IgD-negative memory B cell (primary cell): ENCODE results near the gene LDLRAP1. TPM values are rescaled to one million over a fixed set of nuclear protein-coding genes. Genes with fewer than 3 reads are reported as not detected.
"Not testable (repeated sequence)": the region's sequence is repeated elsewhere in the genome, so short reads cannot be mapped to it uniquely, and the experiment has no call there.

ENCODE experiments used
- H3K27ac Mint-ChIP-seq, 3 donors: one replicate each; pipeline ENCODE4 v1.8.0; 2020 to 2022; ENCODE audit warnings: mild to moderate bottlenecking in 3 of 3, mixed read lengths in 3 of 3, moderate library complexity in 1 of 3
- H3K27me3 Mint-ChIP-seq: one replicate; pipeline ENCODE4 v1.8.0; 2021; ENCODE audit warnings: mixed read lengths
- H3K36me3 Mint-ChIP-seq: one replicate; pipeline ENCODE4 v1.8.0; 2020; ENCODE audit warnings: mild to moderate bottlenecking, mixed read lengths
- H3K4me1 Mint-ChIP-seq, 3 donors: one replicate each; pipeline ENCODE4 v1.8.0; 2020 to 2022; ENCODE audit warnings: mixed read lengths in 3 of 3, mild to moderate bottlenecking in 1 of 3
- H3K4me3 Mint-ChIP-seq, 4 donors: one replicate each; pipeline ENCODE4 v1.8.0; 2020 to 2022; ENCODE audit warnings: mild to moderate bottlenecking in 4 of 4, mixed read lengths in 4 of 4, moderate library complexity in 3 of 4
- H3K9me3 Mint-ChIP-seq, 3 donors: one replicate each; pipeline ENCODE4 v1.8.0; 2020 to 2021; ENCODE audit warnings: mixed read lengths in 3 of 3, mild to moderate bottlenecking in 1 of 3
- polyA plus RNA-seq: library from polyadenylated mRNA; unstranded; fragments of 300-500 nt; fragmentation: Illumina TruSeq; gene quantifications from one replicate; pipeline ENCODE4 v1.2.3, GENCODE V29; 2021

The LDLRAP1 gene, protein sequence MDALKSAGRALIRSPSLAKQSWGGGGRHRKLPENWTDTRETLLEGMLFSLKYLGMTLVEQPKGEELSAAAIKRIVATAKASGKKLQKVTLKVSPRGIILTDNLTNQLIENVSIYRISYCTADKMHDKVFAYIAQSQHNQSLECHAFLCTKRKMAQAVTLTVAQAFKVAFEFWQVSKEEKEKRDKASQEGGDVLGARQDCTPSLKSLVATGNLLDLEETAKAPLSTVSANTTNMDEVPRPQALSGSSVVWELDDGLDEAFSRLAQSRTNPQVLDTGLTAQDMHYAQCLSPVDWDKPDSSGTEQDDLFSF
- polyA plus RNA-seq = 60.5 TPM

DNA sequence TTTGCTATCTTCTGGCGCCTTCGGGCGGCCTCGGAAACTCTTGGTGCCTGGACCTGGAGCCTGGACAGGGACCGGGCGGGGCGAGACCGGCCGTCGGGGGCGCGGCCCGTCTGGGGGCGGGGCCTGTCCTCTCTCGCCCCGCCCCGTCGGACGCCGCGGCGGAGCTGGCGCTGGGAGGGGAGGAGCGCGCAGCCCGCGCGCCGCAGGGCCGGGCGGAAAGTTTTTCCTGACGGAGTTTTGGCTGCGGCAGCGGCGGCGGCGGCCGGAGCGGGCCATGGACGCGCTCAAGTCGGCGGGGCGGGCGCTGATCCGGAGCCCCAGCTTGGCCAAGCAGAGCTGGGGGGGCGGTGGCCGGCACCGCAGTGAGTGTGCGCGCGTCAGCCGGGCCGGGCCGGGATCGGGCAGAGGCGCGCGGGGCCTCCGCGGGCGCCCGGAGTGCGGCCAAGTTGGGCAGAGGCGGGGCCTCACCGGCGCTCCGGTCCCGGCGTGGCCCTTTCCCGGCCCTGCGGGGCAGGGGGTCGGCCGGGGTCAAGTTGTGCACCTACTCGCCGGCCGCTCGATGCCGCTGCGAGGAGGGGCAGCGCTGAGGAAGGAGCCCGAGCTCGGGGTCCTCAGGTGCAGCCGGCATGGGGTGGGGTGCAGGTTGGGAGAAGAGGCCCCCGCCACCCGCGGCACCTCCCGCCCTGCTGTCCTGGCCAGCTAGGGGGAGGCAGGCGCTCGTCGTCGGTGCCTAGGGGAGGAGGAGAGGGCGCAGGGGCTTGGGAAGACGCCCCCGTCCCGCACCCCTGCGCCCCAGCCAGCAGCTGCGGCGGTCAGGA is at the start of gene LDLRAP1:
Gene LDLRAP1, plus strand, starts transcription at position 182 of the 818 bp plus-strand sequence. Its CDS starts 93 bp downstream, at position 275.
- peaks cover 10 to 30% (median 18%) of the 10 kb centered on the region in 3 donors for H3K4me1 Mint-ChIP-seq
- H3K36me3 Mint-ChIP-seq = no peaks in the 10 kb centered on the region
- no peaks in the 10 kb centered on the region for H3K27me3 Mint-ChIP-seq
- H3K27ac Mint-ChIP-seq = peak within 1 kb of the TSS; percentile 39 to 83 (median 49)
- H3K4me3 Mint-ChIP-seq = peak within 1 kb of the TSS; percentile 75 to 92 (median 87)
- no peaks in the 10 kb centered on the region for H3K9me3 Mint-ChIP-seq

DNA sequence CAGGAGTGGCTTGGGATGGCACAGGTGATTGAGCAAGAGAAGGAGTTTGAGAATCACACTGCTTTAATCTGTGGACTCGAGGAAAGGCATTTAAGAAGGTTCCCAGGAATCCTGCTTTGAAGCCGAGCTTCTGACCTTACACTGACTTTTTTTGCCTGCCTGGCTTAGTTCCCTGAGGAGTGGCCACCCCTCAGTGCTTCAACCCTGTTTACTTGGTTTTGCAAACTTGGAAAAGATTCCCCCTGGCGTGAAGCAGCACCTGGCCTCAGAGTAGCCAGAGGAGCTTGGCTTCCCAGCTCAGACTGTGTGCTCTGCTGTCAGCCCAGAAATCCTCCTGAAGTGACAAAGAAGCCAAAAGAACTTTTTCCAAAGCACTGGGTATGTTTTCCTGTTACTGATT is 48.5 kb upstream of the LDLRAP1 start:
- Mint-ChIP-seq H3K9me3 (no peaks in the 10 kb centered on the region), H3K27me3 (no peaks in the 10 kb centered on the region), H3K4me1 (no peaks in the 10 kb centered on the region), H3K4me3 (no peak overlapping the region), H3K36me3 (peaks cover 6% of the 10 kb centered on the region), H3K27ac (no peak overlapping the region)

DNA sequence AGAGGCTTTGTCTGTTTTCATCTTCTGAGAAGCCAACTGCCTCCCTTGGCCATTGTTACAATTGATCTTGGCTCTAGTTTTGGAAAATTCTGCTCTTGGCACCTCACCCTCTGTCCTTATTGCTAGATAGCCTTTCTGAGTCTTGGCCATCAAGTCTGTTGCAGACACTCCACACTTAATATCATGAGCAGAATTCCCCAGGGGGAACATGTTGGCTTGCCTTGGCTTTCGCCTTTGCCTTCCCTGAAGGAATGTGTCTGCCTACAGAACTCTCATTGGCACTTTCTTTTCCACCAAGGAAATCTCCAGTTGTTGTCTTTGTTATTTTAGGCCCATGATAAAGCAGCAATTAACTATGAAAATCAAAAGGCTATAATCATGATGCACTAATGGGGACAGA is 42.7 kb upstream of the LDLRAP1 start:
- Mint-ChIP-seq H3K27me3 (no peaks in the 10 kb centered on the region), H3K4me3 (no peak overlapping the region), H3K4me1 (peaks cover 0 to 2% (median 0%) of the 10 kb centered on the region in 3 donors), H3K36me3 (peaks cover 3% of the 10 kb centered on the region), H3K27ac (no peak overlapping the region), H3K9me3 (no peaks in the 10 kb centered on the region)

DNA sequence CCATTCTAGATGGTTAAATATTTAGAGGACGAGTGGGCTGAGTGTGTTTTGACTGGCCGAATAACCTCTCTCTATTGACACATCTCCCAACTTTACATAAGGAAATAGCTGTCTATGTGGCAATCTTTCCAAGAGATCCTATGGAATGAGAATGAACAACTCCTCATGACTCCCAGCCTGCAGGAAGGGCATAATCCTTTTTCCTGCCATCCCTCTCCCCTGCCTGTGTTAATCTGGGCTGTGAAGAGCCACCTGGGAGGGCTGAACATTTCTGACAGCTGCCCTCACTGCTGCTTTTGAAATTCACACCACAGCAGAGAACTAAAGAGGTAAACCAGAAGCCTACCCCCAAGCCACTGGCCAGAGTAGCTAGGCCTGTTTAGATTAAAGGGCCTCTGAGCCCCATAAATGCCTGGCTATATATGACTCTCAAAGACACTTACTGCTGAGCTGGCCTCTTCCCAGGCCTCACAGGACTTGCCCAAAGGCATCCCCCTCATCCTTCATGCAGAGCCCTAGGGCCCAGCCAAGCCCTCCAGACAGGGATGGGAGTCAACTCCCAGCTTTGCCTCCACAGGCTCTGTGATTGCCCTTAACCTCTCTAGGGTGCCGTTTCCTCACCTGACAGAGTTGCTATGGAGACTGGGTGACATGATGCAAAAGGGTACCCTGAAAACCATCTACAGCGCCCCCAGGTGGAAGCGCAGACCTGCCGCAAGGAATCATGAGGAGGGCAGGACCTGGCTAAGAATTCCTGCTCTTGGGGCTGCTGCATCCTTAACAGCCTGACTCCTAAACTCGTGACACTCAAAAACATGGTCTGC is 42.0 kb upstream of the LDLRAP1 start:
- Mint-ChIP-seq H3K27ac (no peak overlapping the region), H3K27me3 (no peaks in the 10 kb centered on the region), H3K9me3 (no peaks in the 10 kb centered on the region), H3K36me3 (peaks cover 3% of the 10 kb centered on the region), H3K4me1 (peaks cover 0 to 2% (median 2%) of the 10 kb centered on the region in 3 donors), H3K4me3 (no peak overlapping the region)

DNA sequence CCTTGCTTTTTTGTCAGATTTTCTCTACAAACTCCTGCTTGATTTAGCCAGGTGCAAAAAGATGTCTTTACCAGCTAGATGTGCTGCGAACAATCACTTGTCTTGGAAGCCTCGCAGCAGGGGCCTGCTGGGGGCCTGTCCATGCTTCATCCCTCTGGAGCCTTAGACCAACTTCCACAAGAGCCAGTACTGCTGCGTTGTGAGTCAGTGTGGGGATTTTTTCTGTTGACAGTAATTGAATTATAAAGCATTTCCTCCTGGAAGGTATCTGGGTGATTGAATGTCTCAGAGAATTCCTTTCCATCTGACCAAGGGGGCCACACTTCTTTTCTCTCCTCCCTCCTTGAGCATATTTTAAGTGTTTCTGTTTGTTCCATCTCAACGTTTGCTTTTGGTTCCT is 40.4 kb upstream of the LDLRAP1 start:
- H3K27ac Mint-ChIP-seq = no peak overlapping the region
- H3K27me3 Mint-ChIP-seq = no peaks in the 10 kb centered on the region
- peaks cover 0 to 2% (median 2%) of the 10 kb centered on the region in 3 donors for H3K4me1 Mint-ChIP-seq
- H3K36me3 Mint-ChIP-seq = peaks cover 3% of the 10 kb centered on the region
- no peaks in the 10 kb centered on the region for H3K9me3 Mint-ChIP-seq
- H3K4me3 Mint-ChIP-seq = no peak overlapping the region

DNA sequence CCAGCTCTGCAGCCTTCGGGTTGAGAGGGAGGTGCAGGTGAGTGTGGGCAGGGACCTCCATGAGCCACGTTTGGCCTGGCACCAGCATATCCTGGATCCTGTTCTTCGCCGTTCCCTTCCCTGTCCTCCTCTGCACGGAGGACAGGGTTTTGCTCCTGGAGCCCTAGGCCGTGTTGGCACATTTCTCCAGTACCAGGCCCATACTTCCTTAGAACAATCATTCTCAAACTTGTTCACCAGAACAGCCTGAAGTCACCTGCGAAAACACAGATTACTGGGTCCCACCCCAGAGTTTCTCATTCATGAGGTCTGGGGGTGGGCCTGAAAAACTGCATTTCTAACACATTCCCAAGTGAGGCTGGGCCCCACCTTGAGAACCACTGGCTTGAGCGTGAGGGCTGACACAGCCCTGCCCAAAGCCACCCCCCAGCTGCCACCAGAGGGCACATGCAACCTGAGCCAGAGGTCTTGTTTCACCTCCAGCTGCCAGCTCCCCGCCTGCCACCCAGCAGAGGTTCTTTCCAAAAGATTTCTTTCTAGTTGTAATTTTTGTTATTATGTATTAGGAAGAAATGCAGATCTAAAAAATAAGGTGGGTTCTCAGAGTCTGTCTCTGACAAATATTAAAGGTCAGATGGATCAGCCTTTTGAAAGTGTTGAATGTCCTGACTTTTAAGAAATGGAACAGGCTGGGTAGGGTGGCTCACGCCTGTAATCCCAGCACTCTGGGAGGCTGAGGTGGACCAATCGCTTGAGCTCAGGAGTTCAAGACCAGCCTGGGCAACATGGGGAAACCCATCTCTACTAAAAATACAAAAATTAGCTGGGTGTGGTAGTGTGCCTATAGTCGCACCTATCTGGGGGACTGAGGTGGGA is 39.6 kb upstream of the LDLRAP1 start:
- H3K4me3 Mint-ChIP-seq = no peak overlapping the region
- H3K27me3 Mint-ChIP-seq = peaks cover 2% of the 10 kb centered on the region
- peaks cover 0 to 2% (median 2%) of the 10 kb centered on the region in 3 donors for H3K4me1 Mint-ChIP-seq
- no peaks in the 10 kb centered on the region for H3K9me3 Mint-ChIP-seq
- no peak overlapping the region for H3K27ac Mint-ChIP-seq
- peaks cover 3% of the 10 kb centered on the region for H3K36me3 Mint-ChIP-seq

DNA sequence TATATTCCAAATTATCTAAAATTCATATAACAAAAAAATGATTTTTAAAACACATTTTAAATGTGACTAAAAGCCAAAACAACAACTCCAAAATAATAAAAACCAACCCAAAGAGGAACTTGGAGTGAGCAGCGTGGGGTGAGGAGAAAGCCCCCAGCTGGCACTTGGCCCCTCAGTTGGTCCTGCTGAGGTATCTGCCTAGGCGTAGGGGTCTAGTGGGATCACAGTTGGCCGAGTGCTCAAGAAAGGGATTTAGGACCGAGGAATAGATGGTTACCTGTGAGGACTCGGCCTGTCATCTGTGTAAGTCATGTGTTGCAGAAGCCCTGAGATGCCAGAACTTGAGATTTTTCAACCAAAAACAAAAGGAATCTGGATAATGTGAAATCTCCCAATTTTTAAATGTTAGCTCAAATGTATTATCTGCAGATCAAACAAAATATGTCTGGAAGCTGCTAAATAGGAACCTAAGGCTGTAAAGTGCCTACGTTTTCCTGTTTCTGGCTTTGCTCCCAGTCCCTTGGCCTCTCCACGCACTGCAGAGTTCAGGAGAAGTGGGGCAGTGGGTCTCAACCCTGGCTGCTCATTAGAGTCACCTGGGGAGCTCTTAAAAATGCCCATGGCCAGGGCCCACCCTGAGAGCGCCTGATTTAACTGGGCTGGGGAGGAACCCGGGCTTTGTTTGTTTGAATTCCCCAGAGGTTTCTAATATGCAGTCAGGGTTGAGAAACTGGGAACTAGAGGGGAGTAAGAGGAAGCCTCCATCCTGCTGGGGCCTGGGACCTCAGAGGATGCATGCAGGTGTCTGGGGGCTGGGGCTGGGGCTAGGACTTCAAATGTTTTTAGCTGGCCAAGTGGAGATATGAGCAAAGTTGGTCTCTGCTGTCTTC is 38.5 kb upstream of the LDLRAP1 start:
- Mint-ChIP-seq H3K27me3 (peaks cover 2% of the 10 kb centered on the region), H3K4me3 (no peak overlapping the region)

DNA sequence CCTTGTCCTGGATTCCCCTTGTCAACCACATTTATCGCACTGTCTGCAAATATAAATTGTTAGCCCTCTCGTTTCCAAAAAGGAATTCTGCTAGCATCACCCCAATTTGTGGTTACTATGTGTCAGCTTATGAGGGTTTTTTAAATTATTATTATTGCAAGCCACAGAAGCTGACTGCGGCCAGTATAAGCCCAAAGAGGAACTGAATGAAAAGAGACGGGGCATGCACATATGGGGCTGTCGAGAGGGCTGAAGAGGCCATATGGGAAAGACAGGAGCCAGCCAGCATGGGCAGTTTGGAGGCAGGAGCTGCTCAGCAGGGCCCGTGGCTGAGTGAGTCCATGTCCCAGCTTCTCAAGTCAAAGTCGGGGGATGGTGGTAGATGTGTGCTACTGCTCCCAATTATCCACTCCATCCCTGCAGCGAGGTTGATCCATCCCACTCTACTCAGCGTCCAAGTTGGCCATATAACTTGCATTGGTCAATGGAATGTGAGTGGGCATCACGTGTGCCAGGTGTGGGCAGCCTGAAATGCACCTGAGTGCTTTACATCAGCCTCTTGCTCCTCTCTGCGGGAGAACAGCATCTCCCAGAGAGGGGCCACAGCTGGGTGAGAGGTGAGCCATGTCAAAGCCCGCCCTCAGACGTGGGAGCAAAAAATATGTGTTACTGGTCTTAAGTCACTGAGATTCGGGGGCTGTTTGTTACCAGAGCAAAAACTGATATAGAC is 37.6 kb upstream of the LDLRAP1 start:
- Mint-ChIP-seq H3K4me1 (peaks cover 0 to 2% (median 2%) of the 10 kb centered on the region in 3 donors), H3K4me3 (no peak overlapping the region), H3K9me3 (no peaks in the 10 kb centered on the region), H3K36me3 (peaks cover 2% of the 10 kb centered on the region), H3K27me3 (peaks cover 2% of the 10 kb centered on the region), H3K27ac (no peak overlapping the region)

More for the DNA sequence above, 38.5 kb upstream of the LDLRAP1 start:
- Mint-ChIP-seq H3K4me1 (peaks cover 0 to 2% (median 2%) of the 10 kb centered on the region in 3 donors), H3K36me3 (peaks cover 3% of the 10 kb centered on the region), H3K27ac (no peak overlapping the region), H3K9me3 (no peaks in the 10 kb centered on the region)

DNA sequence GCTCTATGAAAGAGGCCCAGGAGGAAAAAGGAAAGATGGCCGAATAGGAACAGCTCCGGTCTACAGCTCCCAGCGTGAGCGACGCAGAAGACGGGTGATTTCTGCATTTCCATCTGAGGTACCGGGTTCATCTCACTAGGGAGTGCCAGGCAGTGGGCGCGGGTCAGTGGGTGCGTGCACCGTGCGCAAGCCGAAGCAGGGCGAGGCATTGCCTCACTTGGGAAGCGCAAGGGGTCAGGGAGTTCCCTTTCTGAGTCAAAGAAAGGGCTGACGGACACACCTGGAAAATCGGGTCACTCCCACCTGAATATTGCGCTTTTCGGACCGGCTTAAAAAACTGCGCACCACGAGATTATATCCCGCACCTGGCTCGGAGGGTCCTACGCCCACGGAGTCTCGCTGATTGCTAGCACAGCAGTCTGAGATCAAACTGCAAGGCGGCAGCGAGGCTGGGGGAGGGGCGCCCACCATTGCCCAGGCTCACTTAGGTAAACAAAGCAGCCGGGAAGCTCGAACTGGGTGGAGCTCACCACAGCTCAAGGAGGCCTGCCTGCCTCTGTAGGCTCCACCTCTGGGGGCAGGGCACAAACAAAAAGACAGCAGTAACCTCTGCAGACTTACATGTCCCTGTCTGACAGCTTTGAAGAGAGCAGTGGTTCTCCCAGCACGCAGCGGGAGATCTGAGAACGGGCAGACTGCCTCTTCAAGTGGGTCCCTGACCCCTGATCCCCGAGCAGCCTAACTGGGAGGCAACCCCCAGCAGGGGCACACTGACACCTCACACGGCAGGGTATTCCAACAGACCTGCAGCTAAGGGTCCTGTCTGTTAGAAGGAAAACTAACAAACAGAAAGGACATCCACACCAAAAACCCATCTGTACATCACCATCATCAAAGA is 36.6 kb upstream of the LDLRAP1 start:
- H3K4me1 Mint-ChIP-seq, H3K27me3 Mint-ChIP-seq, H3K36me3 Mint-ChIP-seq, H3K9me3 Mint-ChIP-seq: not testable (repeated sequence)
- Mint-ChIP-seq H3K27ac (peak overlapping the region in 1 of 3 donors; percentile 59), H3K4me3 (peak overlapping the region in 1 of 4 donors; percentile 73)

DNA sequence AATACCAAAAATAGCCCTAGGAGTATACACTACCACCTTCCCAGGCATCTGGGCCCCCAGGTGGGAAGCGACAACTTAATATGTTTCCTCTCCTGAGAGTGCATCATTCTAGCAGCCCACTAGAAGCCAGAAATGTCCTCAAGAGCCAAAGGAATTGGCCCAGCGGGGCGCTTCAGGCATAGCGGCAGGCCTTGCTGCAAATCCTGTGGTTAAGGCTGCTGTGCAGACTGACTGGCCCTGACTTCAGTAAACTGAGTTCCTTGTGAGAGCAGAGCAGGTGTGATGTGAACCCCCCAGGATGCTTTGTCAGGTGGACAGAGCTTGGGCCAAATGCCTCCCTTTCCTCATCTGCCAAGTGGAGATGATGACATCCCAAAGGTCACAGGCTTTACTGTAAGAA is 29.7 kb upstream of the LDLRAP1 start:
- Mint-ChIP-seq H3K9me3 (no peaks in the 10 kb centered on the region), H3K36me3 (no peaks in the 10 kb centered on the region), H3K4me3 (no peak overlapping the region), H3K27me3 (no peaks in the 10 kb centered on the region), H3K27ac (no peak overlapping the region), H3K4me1 (no peaks in the 10 kb centered on the region)

DNA sequence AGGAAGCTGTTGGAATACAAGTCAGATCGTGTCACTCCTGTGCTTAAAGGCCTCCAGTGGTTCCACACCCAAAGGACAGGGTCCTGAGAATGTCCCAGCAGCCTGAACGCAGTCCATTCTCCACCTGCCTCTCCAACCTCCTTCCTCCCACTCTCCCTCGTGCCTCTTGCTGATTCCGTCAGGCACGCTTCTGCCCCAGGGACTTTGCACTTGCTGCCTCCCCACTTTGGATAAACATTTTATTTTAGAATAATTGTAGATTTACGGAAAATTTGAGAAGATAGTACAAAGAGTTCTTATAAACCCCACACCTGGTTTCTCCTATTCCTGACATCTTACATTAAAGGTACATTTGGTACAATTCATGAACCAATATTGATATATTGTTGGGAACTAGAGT is 28.4 kb upstream of the LDLRAP1 start:
- no peak overlapping the region for H3K27ac Mint-ChIP-seq
- H3K9me3 Mint-ChIP-seq = no peaks in the 10 kb centered on the region
- H3K4me3 Mint-ChIP-seq = no peak overlapping the region
- H3K4me1 Mint-ChIP-seq = no peaks in the 10 kb centered on the region
- H3K36me3 Mint-ChIP-seq = no peaks in the 10 kb centered on the region
- H3K27me3 Mint-ChIP-seq = no peaks in the 10 kb centered on the region

DNA sequence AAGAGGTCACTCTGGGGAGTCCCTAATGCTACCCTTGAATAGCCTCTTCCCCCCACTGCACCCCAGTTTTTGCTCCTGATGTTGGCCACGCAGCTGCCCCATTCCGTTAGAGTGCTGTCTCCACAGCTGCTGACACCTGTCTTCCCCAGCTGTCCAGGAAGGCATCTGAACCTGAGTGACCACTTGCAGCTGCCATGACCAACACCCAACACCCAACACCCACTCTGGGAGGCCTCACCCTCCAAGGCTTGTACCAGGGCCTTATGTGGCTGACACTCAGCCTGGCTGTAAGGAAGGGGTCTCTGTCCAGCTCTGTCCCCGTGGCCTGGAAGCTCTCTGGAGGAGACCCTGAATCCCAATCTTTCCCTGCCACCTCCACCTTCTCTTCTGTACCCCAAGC is 26.7 kb upstream of the LDLRAP1 start:
- Mint-ChIP-seq H3K9me3 (no peaks in the 10 kb centered on the region), H3K4me1 (peaks cover 0 to 4% (median 2%) of the 10 kb centered on the region in 3 donors), H3K4me3 (no peak overlapping the region), H3K27ac (no peak overlapping the region), H3K36me3 (no peaks in the 10 kb centered on the region), H3K27me3 (no peaks in the 10 kb centered on the region)
